Epithelial cell of prostate (primary cell): ENCODE results near the gene CDIPT.

Experiments used
- DNase-seq: peaks from one replicate; pipeline ENCODE4 v3.0.0-alpha.2; 2011; ENCODE audit warnings: low read depth, low spot score
- H3K27ac ChIP-seq: fragments of 450-650 bp; 2 replicates; pipeline ENCODE4 v1.5.1; 2017; ENCODE audit warnings: mild to moderate bottlenecking

Gene CDIPT

GRCh38 chr16:29863669-29863984 is 601 bp upstream of the CDIPT start:
- DNase-seq, result no peak
- H3K27ac ChIP-seq, result peak overlapping the region; percentile 76

GRCh38 chr16:29862383-29862883 is 593 bp downstream of the CDIPT start:
- peak overlapping the region; percentile 76 for H3K27ac ChIP-seq
- DNase-seq, result no peak

GRCh38 chr16:29860218-29860617 is 2.8 kb downstream of the CDIPT start:
- no peak overlapping the region for H3K27ac ChIP-seq
- no peak for DNase-seq

GRCh38 chr16:29858974-29859373 is 4.1 kb downstream of the CDIPT start:
- no peak overlapping the region for H3K27ac ChIP-seq
- DNase-seq, result no peak

GRCh38 chr16:29858149-29858849 is 4.7 kb downstream of the CDIPT start:
- H3K27ac ChIP-seq, result no peak overlapping the region
- no peak for DNase-seq

GRCh38 chr16:29857133-29857760 is 5.8 kb downstream of the CDIPT start:
- no peak overlapping the region for H3K27ac ChIP-seq

GRCh38 chr16:29854520-29855100 is 8.4 kb downstream of the CDIPT start:
- no peak for DNase-seq
- no peak overlapping the region for H3K27ac ChIP-seq

More at GRCh38 chr16:29857133-29857760, 5.8 kb downstream of the CDIPT start:
- DNase-seq, result no peak

GRCh38 chr16:29852654-29853053 is 10.4 kb downstream of the CDIPT start:
- no peak for DNase-seq
- no peak overlapping the region for H3K27ac ChIP-seq

GRCh38 chr16:29850998-29851397 is 12.0 kb downstream of the CDIPT start:
- H3K27ac ChIP-seq, result no peak overlapping the region
- DNase-seq, result no peak

GRCh38 chr16:29849505-29849904 is 13.5 kb downstream of the CDIPT start:
- DNase-seq, result no peak
- H3K27ac ChIP-seq, result no peak overlapping the region

GRCh38 chr16:29848420-29849297 is 14.4 kb downstream of the CDIPT start:
- peak; percentile 10 for DNase-seq
- no peak overlapping the region for H3K27ac ChIP-seq

- DNase-seq, result no peak
- no peak overlapping the region for H3K27ac ChIP-seq
Measured at GRCh38 chr16:29845656-29846055, 17.4 kb downstream of the CDIPT start.

- no peak for DNase-seq
- H3K27ac ChIP-seq, result no peak overlapping the region
Measured at GRCh38 chr16:29844575-29845331, 18.3 kb downstream of the CDIPT start.

GRCh38 chr16:29843931-29844330 is 19.1 kb downstream of the CDIPT start:
- H3K27ac ChIP-seq, result no peak overlapping the region
- no peak for DNase-seq

GRCh38 chr16:29842732-29843346 is 20.2 kb downstream of the CDIPT start:
- H3K27ac ChIP-seq, result no peak overlapping the region
- no peak for DNase-seq

GRCh38 chr16:29841631-29842030 is 21.4 kb downstream of the CDIPT start:
- no peak for DNase-seq
- H3K27ac ChIP-seq, result no peak overlapping the region

GRCh38 chr16:29840240-29840639 is 22.8 kb downstream of the CDIPT start:
- H3K27ac ChIP-seq, result no peak overlapping the region
- DNase-seq, result no peak

GRCh38 chr16:29839822-29840221 is 23.2 kb downstream of the CDIPT start:
- no peak overlapping the region for H3K27ac ChIP-seq
- DNase-seq, result no peak

GRCh38 chr16:29837841-29838240 is 25.2 kb downstream of the CDIPT start:
- H3K27ac ChIP-seq, result no peak overlapping the region
- DNase-seq, result no peak

- DNase-seq, result no peak
- H3K27ac ChIP-seq, result no peak overlapping the region
Measured at GRCh38 chr16:29836623-29837022, 26.4 kb downstream of the CDIPT start.
